ENCODE data around the gene CASP5. TPM values are rescaled to one million over a fixed set of nuclear protein-coding genes. Genes with fewer than 3 reads are reported as not detected.

CASP5 gene
- total RNA-seq, 1 donor from 2014 or later, result 5.8 TPM

- no peaks in the 10 kb centered on the region for H3K36me3 ChIP-seq
- ATAC-seq (no peak), DNase-seq (no peak)
- H3K4me3 ChIP-seq, result no peak overlapping the region
- no peaks in the 10 kb centered on the region for H3K9me3 ChIP-seq
- peaks cover 43% of the 10 kb centered on the region for H3K4me1 ChIP-seq
- H3K27ac ChIP-seq, result no peak overlapping the region
- intact Hi-C loops (cut with DNase I), result no loop called here
- H3K27me3 ChIP-seq (ENCODE audit: low read depth), result no peaks in the 10 kb centered on the region
- no peak for TF ChIP-seq CTCF (IDR thresholded peaks at IDR 0.05)
Measured at GRCh38 chr11:104962852-104963251, 60.1 kb downstream of the CASP5 start.

DNA sequence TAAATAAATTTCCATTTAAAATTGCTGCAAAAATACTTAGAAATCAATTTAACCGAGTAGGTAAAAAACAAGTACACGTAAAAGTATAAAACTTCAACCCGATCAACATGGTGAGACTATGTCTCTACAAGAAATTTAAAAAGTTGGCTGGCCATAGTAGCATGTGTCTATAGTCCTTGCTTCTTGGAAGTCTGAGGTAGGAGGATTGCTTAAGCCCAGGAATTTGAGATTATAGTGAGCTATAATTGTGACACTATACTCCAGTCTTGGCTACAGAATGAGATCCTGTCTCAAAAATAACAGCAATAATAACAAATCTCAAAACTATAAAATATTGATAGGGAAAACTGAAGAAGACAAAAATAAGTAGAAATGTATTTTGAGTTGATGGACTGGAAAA, 65.7 kb downstream of the CASP5 start:
- H3K27ac ChIP-seq, result no peak overlapping the region
- H3K4me3 ChIP-seq, result no peak overlapping the region
- H3K4me1 ChIP-seq, result peaks cover 25% of the 10 kb centered on the region
- no peaks in the 10 kb centered on the region for H3K9me3 ChIP-seq
- TF ChIP-seq CTCF (IDR thresholded peaks at IDR 0.05), result no peak
- intact Hi-C loops (cut with DNase I), result no loop called here
- no peak for ATAC-seq
- peaks cover 27% of the 10 kb centered on the region for H3K36me3 ChIP-seq
- H3K27me3 ChIP-seq (ENCODE audit: low read depth), result no peaks in the 10 kb centered on the region
- no peak for DNase-seq

DNA sequence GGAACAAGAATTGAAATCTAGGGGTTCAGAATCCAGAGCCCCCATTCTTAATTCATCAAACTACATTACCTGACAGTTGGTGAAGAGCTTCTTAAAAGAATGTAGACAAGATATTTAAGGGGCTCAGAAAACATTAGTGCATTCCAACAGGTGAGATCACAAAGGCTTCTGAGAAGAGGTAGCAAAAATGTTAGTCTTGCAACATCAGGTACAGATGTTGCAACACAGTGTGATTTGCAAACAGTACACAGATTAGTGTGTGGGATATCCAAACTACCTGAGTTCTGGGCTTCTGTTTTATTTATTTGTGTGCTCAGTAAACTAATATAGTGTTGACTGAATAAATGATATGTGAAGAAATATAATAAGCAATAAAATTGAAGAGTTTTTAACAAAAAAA, 66.4 kb downstream of the CASP5 start:
- Histone ChIP-seq H3K9me3 (no peaks in the 10 kb centered on the region), H3K4me1 (peaks cover 25% of the 10 kb centered on the region), H3K4me3 (no peak overlapping the region), H3K27ac (no peak overlapping the region), H3K36me3 (peaks cover 34% of the 10 kb centered on the region), H3K27me3 (ENCODE audit: low read depth) (no peaks in the 10 kb centered on the region)
- DNase-seq (no peak), ATAC-seq (peak; percentile 71 to 88)
- intact Hi-C loops (cut with DNase I), result no loop called here
- no peak for TF ChIP-seq CTCF (IDR thresholded peaks at IDR 0.05)

DNA sequence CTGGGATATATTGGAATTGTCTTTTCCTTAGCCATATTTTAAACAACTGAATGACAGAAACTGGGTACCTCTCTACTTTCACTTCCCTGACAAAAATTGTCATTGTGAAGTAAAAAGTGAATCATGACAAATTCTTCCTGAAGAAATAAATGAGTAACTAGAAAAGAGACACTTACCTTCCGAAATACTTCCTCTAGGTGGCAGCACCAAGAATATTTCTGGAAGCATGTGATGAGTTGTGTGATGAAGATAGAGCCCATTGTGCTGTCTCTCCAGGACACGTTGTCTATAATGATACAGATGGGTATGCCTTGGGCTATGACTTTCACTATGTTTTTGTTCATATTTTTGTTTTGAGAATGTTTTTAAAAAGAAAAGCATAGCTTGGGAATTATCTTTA, 76.1 kb downstream of the CASP5 start:
- Histone ChIP-seq H3K27ac (no peak overlapping the region), H3K4me3 (no peak overlapping the region), H3K9me3 (no peaks in the 10 kb centered on the region), H3K27me3 (ENCODE audit: low read depth) (no peaks in the 10 kb centered on the region), H3K36me3 (peaks cover 98% of the 10 kb centered on the region), H3K4me1 (no peaks in the 10 kb centered on the region)
- TF ChIP-seq CTCF (IDR thresholded peaks at IDR 0.05), result peak; percentile 65
- ATAC-seq (peak; percentile 58 to 80), DNase-seq (no peak)
- intact Hi-C loops (cut with DNase I), result no loop called here

Other genes starting within 250 kb of the CASP5 start
- gene CASP12, start 124.7 kb downstream of the CASP5 start, total RNA-seq, result 1.6 TPM
- 113 TPM for gene CASP4, start 54.6 kb downstream of the CASP5 start, total RNA-seq
- 158 TPM for gene CASP1, start 12.0 kb upstream of the CASP5 start, total RNA-seq
- 97.3 TPM for gene CARD16, start 22.2 kb upstream of the CASP5 start, total RNA-seq
- gene CARD18, start 116.6 kb upstream of the CASP5 start, total RNA-seq, result not detected

Measured in lower lobe of right lung (tissue), 2 donors.